Erythroblast (primary cell): ENCODE data around the gene ANKAR.

Experiments
- GATA1 ChIP-seq: IDR thresholded peaks from 2 replicates; pipeline ENCODE4 v1.6.1; 2011; ENCODE audit warnings: low read depth, mild to moderate bottlenecking, control low read depth, low read length, moderate library complexity
- POLR2A ChIP-seq: IDR thresholded peaks from 2 replicates; pipeline ENCODE4 v1.6.1; 2011; ENCODE audit warnings: mild to moderate bottlenecking, low read length

GRCh38 chr2:189657867-189658266, 16.6 kb upstream of the ANKAR start:
- TF ChIP-seq POLR2A, result no peak
- TF ChIP-seq GATA1, result no peak
